Measurements from ENCODE around the gene CADPS2. TPM values are rescaled to one million over a fixed set of nuclear protein-coding genes. Genes with fewer than 3 reads are reported as not detected.

Gene CADPS2
- total RNA-seq, 2 experiments from 2014 or later: not detected

DNA sequence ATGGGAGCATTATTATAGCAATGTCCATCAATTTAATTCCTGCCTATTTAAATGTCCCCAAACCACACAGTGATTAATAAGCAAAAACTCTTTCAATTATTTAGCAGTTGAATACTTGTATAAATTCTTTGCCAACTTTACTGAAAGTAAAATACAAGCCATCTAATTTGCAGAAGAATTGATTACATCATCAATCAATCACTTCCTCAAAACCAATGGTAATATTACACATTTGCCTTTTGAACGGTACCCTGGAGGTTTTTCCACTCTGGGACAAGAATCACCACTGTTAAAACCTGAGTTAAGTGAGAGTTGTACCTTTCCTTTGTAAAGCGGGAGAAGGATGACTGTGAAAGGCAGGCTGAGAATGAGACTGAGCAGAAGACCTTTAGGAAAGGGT lies 280.3 kb downstream of the CADPS2 start:
- no peak overlapping the region for H3K27ac Mint-ChIP-seq
- H3K36me3 Mint-ChIP-seq: no peaks in the 10 kb centered on the region
- H3K27me3 Mint-ChIP-seq: no peaks in the 10 kb centered on the region
- H3K4me3 Mint-ChIP-seq: no peak overlapping the region
- DNase-seq: no peak
- no peaks in the 10 kb centered on the region for H3K9me3 Mint-ChIP-seq
- H3K4me1 Mint-ChIP-seq: no peaks in the 10 kb centered on the region

DNA sequence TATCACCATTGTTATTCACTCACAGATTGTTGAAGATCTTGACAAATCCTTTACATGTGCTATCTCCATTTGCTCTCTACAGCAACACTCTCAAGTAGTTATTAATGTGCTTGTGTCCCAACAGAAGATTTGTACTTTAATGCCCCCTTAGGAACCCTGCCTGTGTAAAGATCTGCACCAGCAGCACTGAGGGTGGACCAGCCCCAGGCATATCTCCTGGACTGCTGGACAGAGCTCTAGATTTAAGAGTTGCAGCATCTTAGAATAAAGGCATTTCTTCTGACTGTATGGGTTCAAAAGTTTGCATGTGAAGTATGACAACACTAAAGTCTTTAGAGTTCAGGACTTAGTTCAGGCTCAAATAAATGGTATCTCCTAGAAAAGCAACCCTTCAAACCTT lies 282.0 kb downstream of the CADPS2 start:
- no peaks in the 10 kb centered on the region for H3K9me3 Mint-ChIP-seq
- H3K27me3 Mint-ChIP-seq: no peaks in the 10 kb centered on the region
- no peak overlapping the region for H3K27ac Mint-ChIP-seq
- no peaks in the 10 kb centered on the region for H3K36me3 Mint-ChIP-seq
- H3K4me1 Mint-ChIP-seq: no peaks in the 10 kb centered on the region
- no peak for DNase-seq
- no peak overlapping the region for H3K4me3 Mint-ChIP-seq

DNA sequence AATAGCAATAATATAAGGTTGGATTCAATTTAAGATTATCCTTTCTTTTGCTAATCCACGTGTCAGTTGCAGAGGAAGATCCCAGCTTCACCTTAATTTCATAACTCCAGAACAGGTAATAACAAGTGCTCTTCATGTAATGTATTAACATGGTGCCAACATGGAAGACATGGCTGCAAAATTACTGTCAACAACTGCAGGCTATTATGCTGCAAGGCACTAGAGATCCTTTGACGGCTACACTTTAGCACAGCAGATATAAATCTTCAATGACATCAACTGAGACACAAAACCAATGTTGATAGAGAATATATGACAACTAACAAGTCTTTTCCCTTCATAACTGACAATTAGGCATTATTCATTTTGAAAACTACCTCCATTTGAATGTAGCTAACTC lies 283.5 kb downstream of the CADPS2 start:
- no peak for DNase-seq
- no peaks in the 10 kb centered on the region for H3K27me3 Mint-ChIP-seq
- no peak overlapping the region for H3K27ac Mint-ChIP-seq

DNA sequence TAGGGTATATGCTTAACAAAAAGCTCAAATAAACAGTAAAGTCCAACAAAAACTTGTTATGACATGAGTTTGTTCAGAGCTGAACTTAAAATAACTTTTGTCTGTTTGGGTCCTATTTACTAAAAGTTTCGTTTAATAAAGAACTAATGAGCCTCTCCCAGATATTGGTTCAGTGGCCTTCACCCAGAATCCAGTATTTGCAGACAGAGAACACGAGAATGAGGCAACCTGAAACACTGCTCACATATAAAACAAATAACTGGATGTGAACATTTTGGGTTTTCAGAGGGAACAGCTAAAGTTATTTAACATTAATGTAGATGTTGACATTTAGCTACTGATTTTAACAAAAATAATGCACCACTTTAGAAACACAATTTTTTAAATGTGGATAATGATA lies 285.6 kb downstream of the CADPS2 start:
- Mint-ChIP-seq H3K27me3 (no peaks in the 10 kb centered on the region), H3K9me3 (no peaks in the 10 kb centered on the region), H3K27ac (no peak overlapping the region), H3K4me3 (no peak overlapping the region), H3K4me1 (no peaks in the 10 kb centered on the region), H3K36me3 (no peaks in the 10 kb centered on the region)
- DNase-seq: no peak

More for the DNA sequence above, 283.5 kb downstream of the CADPS2 start:
- Mint-ChIP-seq H3K4me1 (no peaks in the 10 kb centered on the region), H3K9me3 (no peaks in the 10 kb centered on the region), H3K36me3 (no peaks in the 10 kb centered on the region), H3K4me3 (no peak overlapping the region)

DNA sequence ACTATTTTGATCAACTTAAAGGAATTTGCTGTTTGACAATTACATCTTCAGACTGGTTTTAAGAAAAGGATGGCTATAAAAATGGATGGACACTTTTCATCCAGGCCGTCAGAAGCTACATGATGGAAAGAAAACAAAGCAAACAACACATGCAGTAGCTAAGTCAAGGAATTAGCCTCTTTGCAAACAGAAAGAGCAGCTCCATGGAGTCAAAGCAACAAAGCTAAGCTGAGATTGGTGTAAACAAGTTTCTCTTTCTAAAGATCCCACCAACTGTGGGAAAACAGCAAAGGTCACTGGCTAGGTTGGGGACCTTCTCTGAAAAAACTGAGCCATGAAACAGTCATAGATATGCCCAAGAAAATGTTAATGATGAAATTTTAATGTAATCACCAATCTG lies 286.2 kb downstream of the CADPS2 start:
- no peak overlapping the region for H3K27ac Mint-ChIP-seq
- no peaks in the 10 kb centered on the region for H3K9me3 Mint-ChIP-seq
- H3K36me3 Mint-ChIP-seq: no peaks in the 10 kb centered on the region
- H3K4me3 Mint-ChIP-seq: no peak overlapping the region
- no peaks in the 10 kb centered on the region for H3K4me1 Mint-ChIP-seq
- no peak for DNase-seq
- H3K27me3 Mint-ChIP-seq: no peaks in the 10 kb centered on the region

DNA sequence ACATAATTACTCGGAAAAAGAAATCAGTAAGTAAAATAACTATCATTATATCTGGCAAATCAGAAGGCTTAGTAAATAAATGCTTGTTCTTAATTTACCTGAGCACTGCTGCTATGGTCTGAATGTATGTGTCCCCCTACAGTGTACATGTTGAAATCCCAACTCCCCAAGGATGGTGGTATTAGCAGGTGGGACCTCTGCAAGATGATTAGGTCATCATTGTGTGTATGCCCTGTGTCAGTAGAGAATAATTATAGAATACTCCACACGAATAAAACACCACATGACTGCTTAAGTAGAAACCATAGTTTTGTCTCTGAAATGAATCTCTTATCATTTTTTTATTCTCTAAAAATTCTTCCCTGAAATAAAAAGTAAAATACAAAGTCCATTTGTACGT lies 289.0 kb downstream of the CADPS2 start:
- Mint-ChIP-seq H3K9me3 (no peaks in the 10 kb centered on the region), H3K4me3 (no peak overlapping the region), H3K27me3 (no peaks in the 10 kb centered on the region), H3K36me3 (no peaks in the 10 kb centered on the region), H3K4me1 (no peaks in the 10 kb centered on the region), H3K27ac (no peak overlapping the region)
- DNase-seq: no peak

DNA sequence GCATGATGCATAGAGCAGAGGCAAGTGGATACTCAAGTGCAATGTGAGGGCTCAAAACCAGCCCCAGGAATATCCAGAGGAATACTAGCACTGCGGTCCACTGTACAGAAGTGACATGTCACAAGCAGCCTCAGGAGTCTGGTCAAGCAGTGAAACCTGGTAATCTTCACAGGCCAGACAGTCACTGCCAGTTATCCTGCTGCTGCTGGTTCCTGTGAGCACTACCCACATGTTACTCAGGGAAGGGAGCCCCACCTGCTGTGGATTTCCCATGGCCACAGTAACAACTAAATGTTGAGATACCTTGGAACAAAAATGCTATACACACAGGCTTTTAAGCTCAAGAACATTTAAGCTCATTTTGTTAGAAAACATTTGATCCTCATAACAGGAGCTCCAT lies 290.4 kb downstream of the CADPS2 start:
- H3K4me1 Mint-ChIP-seq: no peaks in the 10 kb centered on the region
- H3K4me3 Mint-ChIP-seq: no peak overlapping the region
- no peaks in the 10 kb centered on the region for H3K9me3 Mint-ChIP-seq
- H3K27me3 Mint-ChIP-seq: no peaks in the 10 kb centered on the region
- DNase-seq: no peak
- H3K36me3 Mint-ChIP-seq: no peaks in the 10 kb centered on the region
- no peak overlapping the region for H3K27ac Mint-ChIP-seq

DNA sequence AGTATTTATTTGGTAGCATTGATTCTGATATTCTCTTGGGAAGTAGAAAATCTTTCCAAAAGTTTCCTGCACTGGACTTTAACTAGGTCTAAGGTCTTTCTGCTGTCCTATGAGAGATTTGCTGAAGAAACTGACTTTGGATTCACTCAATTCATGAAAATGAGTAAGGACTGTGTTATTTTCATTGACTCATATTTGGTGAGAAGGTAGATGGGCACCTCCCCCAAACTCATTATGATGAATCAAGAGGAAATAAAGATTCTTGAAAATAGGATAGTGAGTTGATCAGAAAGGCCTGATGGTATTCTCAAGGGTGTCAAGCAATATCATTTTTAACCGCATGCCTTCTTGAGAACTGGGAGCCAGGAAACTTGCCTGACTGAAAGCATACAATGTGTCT lies 297.6 kb downstream of the CADPS2 start:
- DNase-seq: no peak
- H3K4me1 Mint-ChIP-seq: no peaks in the 10 kb centered on the region
- no peaks in the 10 kb centered on the region for H3K9me3 Mint-ChIP-seq
- H3K4me3 Mint-ChIP-seq: no peak overlapping the region
- H3K36me3 Mint-ChIP-seq: no peaks in the 10 kb centered on the region
- H3K27me3 Mint-ChIP-seq: no peaks in the 10 kb centered on the region
- H3K27ac Mint-ChIP-seq: no peak overlapping the region

DNA sequence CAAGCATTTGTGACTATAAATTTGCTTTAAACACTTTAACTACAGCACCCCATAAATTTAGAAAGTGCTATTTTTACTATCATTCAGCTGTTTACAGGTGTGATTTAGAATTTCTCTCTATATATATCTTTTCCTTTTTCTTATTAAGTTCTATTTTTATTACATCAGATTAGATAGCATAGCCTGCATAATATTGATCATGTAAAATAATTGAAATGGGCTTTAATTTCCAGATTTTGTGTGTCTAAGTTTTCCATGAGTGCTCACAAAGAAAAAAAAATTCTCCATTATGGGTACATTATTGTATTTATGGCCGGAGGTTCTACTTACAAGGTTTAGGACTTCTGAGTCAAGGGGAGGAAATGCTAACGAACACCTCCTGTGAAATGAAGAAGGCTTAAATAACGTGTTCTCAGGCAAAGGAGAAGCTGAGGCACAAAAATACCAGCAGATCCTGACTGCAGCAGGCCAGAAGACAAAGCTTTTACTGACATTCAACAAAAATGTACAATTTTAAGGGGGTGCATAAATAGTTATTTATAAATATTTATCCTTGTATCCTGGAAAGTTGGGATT lies 301.5 kb downstream of the CADPS2 start:
- no peaks in the 10 kb centered on the region for H3K27me3 Mint-ChIP-seq
- H3K36me3 Mint-ChIP-seq: no peaks in the 10 kb centered on the region
- H3K4me1 Mint-ChIP-seq: no peaks in the 10 kb centered on the region
- no peak overlapping the region for H3K27ac Mint-ChIP-seq
- no peaks in the 10 kb centered on the region for H3K9me3 Mint-ChIP-seq
- no peak overlapping the region for H3K4me3 Mint-ChIP-seq
- no peak for DNase-seq

DNA sequence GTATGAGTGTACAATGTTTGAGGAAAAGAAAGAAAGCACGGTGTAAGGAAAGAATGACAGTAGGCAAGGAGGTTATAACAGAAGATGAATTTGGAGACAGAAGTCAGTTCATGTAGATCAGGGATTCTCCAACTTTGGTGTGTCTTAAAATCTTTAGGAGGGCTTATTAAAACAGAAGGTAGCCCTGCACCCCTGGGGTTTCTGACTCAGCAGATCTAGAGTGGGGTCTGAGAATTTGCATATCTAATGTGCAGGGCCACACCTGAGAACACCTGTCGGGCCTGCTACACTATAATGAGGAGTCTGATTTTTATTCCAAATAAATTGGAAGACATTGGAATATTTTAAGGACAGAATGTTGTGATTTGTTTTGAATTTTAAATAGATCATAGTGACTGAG lies 307.9 kb downstream of the CADPS2 start:
- Mint-ChIP-seq H3K4me3 (no peak overlapping the region), H3K27me3 (no peaks in the 10 kb centered on the region), H3K27ac (no peak overlapping the region), H3K4me1 (no peaks in the 10 kb centered on the region), H3K36me3 (no peaks in the 10 kb centered on the region), H3K9me3 (no peaks in the 10 kb centered on the region)
- DNase-seq: no peak

DNA sequence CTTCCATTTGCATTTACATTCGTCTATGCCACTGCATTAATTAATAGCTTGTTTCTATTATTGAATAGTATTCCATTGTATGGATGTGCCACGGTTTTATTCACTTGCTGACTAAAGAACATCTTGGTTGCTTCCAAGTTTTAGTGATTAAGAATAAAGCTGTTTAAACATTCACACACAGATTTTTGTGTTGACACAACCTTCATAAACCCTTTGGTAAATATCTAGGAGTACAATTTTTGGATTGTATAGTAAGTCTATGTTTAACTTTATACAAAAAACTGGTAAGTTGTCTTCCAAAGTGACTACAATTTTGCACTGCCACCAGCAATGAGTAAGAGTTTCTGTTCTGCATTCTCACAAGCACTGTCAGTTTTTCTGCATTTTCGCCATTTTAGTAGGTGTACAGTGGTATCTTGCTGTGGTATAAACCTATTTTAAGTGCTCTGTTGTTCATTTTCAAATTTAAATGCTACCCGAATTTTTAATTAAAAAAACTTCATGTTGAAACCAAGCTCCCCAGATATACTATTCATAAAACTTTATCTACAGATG lies 308.7 kb downstream of the CADPS2 start:
- Mint-ChIP-seq H3K36me3 (no peaks in the 10 kb centered on the region), H3K27ac (no peak overlapping the region), H3K9me3 (no peaks in the 10 kb centered on the region), H3K27me3 (no peaks in the 10 kb centered on the region), H3K4me1 (no peaks in the 10 kb centered on the region), H3K4me3 (no peak overlapping the region)
- no peak for DNase-seq

DNA sequence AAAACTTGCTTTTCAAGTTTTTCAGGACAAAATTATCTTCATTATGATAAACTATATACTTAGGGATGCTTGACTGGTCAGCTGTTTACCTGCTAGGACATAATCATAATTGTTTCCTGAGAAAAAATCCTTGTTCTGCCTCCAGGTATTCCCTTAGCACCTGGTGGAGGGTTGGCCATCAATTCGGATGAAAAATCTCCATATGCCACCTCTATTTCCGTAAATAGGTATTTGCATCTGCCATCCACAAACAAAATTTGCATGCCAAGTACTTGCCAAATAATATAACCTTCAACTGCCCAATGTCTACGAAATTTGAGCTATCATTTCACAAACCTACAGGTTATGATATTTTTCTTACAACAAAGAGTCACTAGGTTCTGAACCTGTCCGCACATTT lies 313.6 kb downstream of the CADPS2 start:
- H3K9me3 Mint-ChIP-seq: no peaks in the 10 kb centered on the region
- H3K4me3 Mint-ChIP-seq: no peak overlapping the region
- no peaks in the 10 kb centered on the region for H3K36me3 Mint-ChIP-seq
- H3K4me1 Mint-ChIP-seq: no peaks in the 10 kb centered on the region
- no peaks in the 10 kb centered on the region for H3K27me3 Mint-ChIP-seq
- H3K27ac Mint-ChIP-seq: no peak overlapping the region
- DNase-seq: no peak

DNA sequence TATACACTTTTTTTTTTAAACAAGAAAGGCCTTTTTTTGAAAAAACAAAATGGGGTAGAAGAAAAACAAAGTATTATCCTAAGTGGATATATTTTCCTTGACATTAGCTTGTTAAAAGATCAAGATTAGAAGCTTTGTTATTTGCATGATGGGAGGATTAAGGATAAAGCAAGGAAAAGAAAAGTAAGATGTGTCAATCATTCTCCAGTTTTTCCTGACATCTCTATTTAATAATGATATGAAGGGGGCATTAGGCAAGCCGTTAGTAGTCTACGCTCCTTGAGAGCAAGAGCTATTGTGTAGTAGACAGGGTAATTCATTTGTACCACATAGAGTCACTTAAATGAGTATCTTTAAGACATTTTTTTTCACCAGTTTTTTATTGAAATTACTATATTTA lies 324.9 kb downstream of the CADPS2 start:
- no peaks in the 10 kb centered on the region for H3K27me3 Mint-ChIP-seq
- H3K4me1 Mint-ChIP-seq: no peaks in the 10 kb centered on the region
- peaks cover 2% of the 10 kb centered on the region for H3K9me3 Mint-ChIP-seq
- H3K4me3 Mint-ChIP-seq: no peak overlapping the region
- DNase-seq: no peak
- no peaks in the 10 kb centered on the region for H3K36me3 Mint-ChIP-seq
- H3K27ac Mint-ChIP-seq: no peak overlapping the region

DNA sequence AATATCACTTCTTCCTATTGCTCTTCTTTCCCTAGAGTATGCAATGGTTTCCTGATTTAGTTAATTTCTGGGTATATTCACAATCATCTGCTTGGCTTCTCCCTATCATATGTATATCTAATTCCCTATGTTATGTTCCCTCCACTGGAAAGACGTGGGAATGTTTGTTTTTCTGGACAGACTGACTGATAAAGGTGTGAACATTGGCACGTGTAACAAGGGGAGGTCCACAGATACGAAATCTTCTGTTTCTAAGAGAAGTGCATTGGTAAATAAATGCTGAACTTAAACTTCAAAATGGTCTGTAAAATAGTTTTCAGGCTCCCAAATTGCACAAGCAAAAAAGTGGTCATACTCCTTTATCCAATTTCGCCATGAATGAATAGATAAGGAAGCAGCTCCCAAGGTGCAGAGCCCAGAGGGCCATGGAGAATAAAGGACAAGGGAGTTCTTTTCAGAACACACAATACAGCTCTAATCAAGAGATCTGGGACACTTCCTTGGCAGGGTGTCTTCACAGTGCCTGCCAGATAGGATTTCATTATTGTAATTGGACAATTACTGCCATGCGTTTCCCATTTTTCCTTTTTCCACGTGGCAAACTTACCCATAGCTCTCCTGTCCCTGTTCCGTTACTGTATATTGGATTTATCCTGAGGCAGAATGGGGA lies 329.3 kb downstream of the CADPS2 start:
- DNase-seq: no peak
- H3K4me3 Mint-ChIP-seq: no peak overlapping the region
- no peak overlapping the region for H3K27ac Mint-ChIP-seq
- peaks cover 1% of the 10 kb centered on the region for H3K9me3 Mint-ChIP-seq
- H3K27me3 Mint-ChIP-seq: no peaks in the 10 kb centered on the region
- H3K36me3 Mint-ChIP-seq: no peaks in the 10 kb centered on the region
- H3K4me1 Mint-ChIP-seq: no peaks in the 10 kb centered on the region

DNA sequence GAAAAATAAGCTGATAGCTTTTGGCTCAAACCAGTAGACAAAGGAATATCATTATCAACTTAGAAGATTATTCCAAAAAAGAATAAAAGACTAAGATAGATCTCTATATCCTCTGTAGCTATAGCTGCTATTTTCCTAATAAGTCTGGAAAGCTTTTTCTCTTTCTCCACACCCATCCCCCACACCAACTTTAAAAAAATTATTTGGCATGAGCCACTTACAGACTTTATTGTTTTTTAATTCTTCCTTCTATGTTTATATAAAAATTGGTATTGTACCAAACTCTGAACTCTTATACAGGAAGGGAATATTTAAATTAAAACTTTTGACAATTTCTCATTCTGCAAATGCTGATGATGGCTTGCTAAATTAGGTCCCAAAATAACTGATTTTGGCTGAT lies 330.0 kb downstream of the CADPS2 start:
- no peak overlapping the region for H3K27ac Mint-ChIP-seq
- H3K36me3 Mint-ChIP-seq: no peaks in the 10 kb centered on the region
- no peak overlapping the region for H3K4me3 Mint-ChIP-seq
- DNase-seq: no peak
- H3K9me3 Mint-ChIP-seq: peaks cover 1% of the 10 kb centered on the region
- no peaks in the 10 kb centered on the region for H3K27me3 Mint-ChIP-seq
- no peaks in the 10 kb centered on the region for H3K4me1 Mint-ChIP-seq

DNA sequence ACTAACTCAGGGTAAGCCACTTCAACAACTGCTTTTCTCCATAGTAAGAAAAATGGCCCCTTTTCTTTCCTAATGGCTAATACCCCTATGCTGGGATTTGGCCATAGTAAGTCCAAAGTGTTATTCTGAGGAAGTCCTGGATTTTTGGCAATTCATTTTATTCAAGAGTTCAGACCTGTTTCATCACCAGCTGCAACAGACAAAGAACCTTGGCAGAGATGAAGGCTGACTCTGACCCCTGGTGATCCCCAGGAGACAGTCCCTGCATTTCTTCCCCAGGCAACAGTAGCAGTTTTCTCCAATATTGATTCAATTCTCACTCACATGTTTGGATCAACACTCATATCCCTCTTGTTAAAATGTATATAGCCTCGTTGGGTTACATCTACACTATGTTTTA lies 332.5 kb downstream of the CADPS2 start:
- DNase-seq: no peak
- no peak overlapping the region for H3K27ac Mint-ChIP-seq
- H3K36me3 Mint-ChIP-seq: no peaks in the 10 kb centered on the region
- H3K9me3 Mint-ChIP-seq: no peaks in the 10 kb centered on the region
- no peaks in the 10 kb centered on the region for H3K4me1 Mint-ChIP-seq
- H3K27me3 Mint-ChIP-seq: no peaks in the 10 kb centered on the region
- H3K4me3 Mint-ChIP-seq: no peak overlapping the region

Data from activated naive CD8-positive, alpha-beta T cell treated with anti-CD3 and anti-CD28 coated beads for 36 hours (primary cell).